CD4-positive, alpha-beta T cell treated with Interleukin-17A for 4 hours (primary cell): Measurements from ENCODE around the gene OR2T12.
"Not testable (repeated sequence)": the region's sequence is repeated elsewhere in the genome, so short reads cannot be mapped to it uniquely, and the experiment has no call there.

Source experiments
- DNase-seq: peaks from one replicate; pipeline ENCODE4 v3.0.0-alpha.2; 2020; ENCODE audit warnings: mixed read lengths

The OR2T12 gene

GRCh38 chr1:248303324-248303723 lies at the start of gene OR2T12:
Gene OR2T12, minus strand, starts transcription at chr1:248303424. Its CDS starts 7,846 bp downstream, at chr1:248295578.
- no peak for DNase-seq

GRCh38 chr1:248348475-248348874 lies 45.3 kb upstream of the OR2T12 start, which contains the start of gene OR14C36:
Gene OR14C36, plus strand, starts transcription at chr1:248348775. Its CDS starts 0 bp downstream, at chr1:248348775.
- DNase-seq = no peak

DNA sequence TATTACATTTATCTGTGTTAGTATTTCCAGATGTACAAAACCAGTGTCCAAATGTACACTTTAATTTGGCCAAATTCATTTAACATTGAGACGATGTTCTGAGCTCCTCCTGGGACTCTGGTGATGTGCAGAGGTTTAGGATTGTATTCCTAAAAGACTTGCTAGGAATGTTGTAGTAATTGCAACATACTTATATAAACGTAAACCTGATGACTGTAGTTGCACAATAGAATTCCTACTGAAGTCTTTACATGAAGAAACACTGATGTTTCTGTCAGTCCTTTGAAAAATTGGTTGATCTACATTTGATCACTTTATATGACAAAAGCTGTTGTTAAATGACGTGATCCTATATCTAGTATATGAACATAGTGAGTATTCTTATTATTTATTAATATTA lies 40.2 kb upstream of the OR2T12 start:
- DNase-seq = no peak

DNA sequence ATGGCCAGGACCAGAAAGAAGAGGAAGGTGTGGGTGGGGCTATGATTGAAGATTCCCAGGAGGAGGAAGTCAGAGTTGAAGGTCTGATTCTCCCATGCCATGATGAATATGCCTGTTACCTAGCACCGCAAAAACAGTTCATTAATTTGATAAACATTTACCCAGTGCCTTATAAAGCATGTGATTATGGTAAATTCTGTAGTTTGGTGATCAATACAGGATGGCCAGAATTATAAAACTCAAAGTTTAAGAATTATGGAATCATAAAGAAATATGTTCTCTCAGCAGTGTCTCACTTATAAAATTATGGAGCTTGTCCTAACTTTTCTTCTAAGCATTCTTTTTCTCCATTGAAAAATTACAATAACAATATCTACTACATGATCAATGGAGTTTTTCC lies 21.2 kb upstream of the OR2T12 start, which contains the start of gene OR2M7:
Gene OR2M7, minus strand, starts transcription at position 101 of the 400 bp plus-strand sequence. Its CDS starts 0 bp downstream, at position 101.
- no peak for DNase-seq

DNA sequence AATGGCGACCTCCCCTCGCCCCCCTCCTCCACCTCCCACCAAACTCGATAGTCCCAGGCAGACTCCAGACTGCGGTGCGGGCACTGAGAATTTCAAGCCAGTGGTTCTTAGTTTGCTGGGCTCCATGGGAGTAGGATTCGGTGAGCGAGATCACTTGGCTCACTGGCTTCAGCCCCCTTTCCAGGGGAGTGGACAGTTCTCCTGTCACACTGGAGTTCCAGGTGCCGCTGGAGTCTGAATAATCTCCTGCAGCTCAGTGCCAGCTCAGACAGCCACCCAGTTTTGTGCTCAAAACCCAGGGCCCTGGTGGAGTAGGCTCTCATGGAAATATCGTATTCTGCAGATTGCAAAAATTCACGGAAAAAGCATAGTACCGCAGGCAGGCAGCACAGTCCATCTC lies 13.6 kb upstream of the OR2T12 start:
- no peak for DNase-seq

- not testable (repeated sequence) for DNase-seq
These were observed 3.5 kb upstream of the OR2T12 start for GRCh38 chr1:248306740-248307139.

DNA sequence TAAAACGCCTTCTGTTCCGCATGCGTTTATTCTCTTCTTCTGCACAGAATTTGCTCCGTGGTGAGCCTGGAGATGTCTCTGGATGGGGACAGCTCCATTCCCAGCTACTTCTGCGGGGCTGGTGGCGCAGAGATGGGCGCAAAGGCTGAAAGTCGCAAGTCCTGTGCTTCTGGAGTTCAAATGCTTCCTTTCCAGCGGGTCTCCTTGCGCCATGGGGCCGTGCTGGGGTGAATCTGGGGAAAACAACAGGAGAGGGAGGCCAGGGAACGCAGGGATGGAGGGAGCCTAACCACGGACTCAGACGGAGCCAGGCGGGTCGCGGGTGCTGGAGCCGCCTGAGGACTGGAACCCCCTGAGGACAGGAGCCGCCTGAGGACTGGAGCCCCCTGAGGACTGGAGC lies 2.9 kb upstream of the OR2T12 start:
- no peak for DNase-seq

DNA sequence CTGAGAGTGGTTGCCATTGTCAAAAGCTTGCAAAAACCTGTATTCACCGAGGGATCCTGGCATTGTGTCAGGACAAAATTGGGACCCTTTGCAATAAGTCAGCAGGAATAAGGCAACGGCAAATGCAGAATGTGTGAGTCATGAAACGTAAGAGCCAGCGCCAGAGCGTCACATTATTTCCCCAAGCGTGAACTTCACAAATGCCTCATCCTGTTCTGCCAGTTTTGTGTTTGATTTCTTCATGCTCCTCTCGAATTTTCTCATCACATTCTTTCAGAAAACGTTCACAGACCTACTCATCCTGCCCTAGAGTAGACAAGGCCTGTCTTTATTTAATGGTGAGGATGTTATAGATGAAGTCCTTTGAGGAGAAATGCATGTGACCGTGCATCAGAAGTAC lies 2.4 kb upstream of the OR2T12 start:
- DNase-seq = not testable (repeated sequence)

GRCh38 chr1:248288391-248288790 lies 14.8 kb downstream of the OR2T12 start:
- DNase-seq = no peak

- no peak for DNase-seq
These were observed 25.3 kb downstream of the OR2T12 start, which contains the start of gene OR2T33 for GRCh38 chr1:248277876-248278275. Gene OR2T33, minus strand, starts transcription at chr1:248277976. Its CDS starts 4,162 bp downstream, at chr1:248273814.

GRCh38 chr1:248273225-248273624 lies 30.0 kb downstream of the OR2T12 start:
- DNase-seq = not testable (repeated sequence)

DNA sequence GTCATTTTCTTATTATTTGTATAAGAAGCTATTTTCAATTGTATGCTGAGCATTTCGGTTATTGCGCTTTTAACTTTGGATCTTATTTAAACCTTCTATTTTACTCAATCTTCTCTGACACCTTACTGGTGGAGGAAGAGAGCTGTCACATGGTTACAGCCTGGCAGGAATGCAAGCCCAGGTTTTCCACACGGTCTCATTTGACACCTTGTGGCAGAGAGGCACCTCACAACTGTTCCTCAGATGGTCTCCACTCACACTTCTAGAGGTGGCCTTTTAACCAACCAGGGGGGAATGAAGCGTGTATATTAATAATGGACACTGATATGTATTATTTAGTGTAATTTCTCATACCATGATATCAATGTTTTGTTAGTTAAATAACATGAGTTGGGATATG lies 35.0 kb downstream of the OR2T12 start:
- no peak for DNase-seq

GRCh38 chr1:248259309-248259708 lies 43.9 kb downstream of the OR2T12 start:
- not testable (repeated sequence) for DNase-seq

- peak; percentile 8 for DNase-seq
These were observed 60.0 kb downstream of the OR2T12 start for GRCh38 chr1:248243204-248243603.
